ENCODE measurements around the gene SEC24D.

The SEC24D gene

DNA sequence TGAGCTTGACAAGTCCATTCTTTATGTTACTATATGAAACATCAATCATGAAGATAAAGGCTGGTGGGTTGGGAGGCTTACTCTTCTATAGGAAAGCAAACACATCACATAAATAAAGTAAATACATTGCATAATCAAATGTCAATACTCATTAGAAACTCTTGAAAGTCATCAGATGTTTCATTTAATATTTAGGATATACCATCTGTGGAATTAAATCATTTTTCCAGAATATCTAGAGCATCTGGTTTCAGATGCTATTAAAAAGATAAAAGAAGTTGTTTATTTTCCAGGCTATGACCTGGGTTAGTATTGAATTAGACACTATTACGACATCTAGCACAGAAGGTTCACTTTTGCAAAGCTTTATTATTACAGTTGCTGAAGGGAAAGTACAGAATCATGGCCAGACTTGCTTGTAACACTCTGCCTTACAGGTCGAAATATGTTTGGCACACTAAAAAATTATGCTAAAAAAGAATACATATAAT lies 78.1 kb downstream of the SEC24D start:
- Histone ChIP-seq H3K4me3 (no peak overlapping the region), H3K27ac (peak overlapping the region; percentile 63 to 67)
- DNase-seq (ENCODE audit: low spot score): no peak
- TF ChIP-seq, protein P1, sequence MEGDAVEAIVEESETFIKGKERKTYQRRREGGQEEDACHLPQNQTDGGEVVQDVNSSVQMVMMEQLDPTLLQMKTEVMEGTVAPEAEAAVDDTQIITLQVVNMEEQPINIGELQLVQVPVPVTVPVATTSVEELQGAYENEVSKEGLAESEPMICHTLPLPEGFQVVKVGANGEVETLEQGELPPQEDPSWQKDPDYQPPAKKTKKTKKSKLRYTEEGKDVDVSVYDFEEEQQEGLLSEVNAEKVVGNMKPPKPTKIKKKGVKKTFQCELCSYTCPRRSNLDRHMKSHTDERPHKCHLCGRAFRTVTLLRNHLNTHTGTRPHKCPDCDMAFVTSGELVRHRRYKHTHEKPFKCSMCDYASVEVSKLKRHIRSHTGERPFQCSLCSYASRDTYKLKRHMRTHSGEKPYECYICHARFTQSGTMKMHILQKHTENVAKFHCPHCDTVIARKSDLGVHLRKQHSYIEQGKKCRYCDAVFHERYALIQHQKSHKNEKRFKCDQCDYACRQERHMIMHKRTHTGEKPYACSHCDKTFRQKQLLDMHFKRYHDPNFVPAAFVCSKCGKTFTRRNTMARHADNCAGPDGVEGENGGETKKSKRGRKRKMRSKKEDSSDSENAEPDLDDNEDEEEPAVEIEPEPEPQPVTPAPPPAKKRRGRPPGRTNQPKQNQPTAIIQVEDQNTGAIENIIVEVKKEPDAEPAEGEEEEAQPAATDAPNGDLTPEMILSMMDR (IDR thresholded peaks at IDR 0.05): no peak

DNA sequence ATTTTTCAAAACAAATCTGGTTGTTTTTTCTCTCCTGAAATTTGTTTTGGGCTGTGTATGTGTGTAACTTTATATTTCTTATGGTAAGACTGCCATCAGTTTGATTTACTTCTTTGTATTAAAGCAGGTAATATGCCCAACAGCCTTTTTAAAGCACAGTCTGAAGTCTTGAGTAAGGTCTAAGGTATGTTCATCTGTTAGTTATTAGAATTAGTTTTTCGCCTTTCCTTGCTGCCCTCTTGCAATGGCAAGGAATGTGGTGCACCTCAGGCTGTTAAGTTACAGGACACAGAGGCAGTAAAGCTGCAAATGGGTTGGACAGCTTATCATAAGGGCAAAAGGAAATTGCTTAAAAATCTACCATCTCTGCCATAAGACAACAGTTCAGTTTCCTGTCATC lies 79.0 kb downstream of the SEC24D start:
- DNase-seq (ENCODE audit: low spot score): no peak
- Histone ChIP-seq H3K4me3 (no peak overlapping the region), H3K27ac (peak overlapping the region; percentile 63 to 67)
- TF ChIP-seq, protein P1 (IDR thresholded peaks at IDR 0.05): no peak

DNA sequence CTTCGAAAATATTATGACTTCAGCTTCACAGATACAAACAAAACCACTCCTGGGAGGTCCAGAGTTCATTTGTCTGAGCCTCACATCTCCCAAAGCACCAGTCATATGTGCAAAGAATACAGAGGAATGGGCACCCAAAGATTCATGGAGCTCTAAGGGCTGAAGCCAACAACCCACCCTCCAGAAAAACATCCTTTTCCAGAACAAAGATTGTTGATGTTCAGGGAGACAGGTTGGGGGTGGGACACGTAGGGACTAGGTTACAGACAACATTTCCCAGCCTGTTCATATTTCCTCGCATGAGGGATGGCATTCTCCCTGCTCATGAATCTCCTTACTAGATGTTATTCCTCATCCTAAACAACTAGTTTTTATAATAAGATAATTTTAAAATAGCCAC lies 79.5 kb downstream of the SEC24D start:
- Histone ChIP-seq H3K27ac (peak overlapping the region; percentile 60 to 63), H3K4me3 (no peak overlapping the region)
- no peak for DNase-seq (ENCODE audit: low spot score)
- TF ChIP-seq, protein P1 (IDR thresholded peaks at IDR 0.05): no peak

DNA sequence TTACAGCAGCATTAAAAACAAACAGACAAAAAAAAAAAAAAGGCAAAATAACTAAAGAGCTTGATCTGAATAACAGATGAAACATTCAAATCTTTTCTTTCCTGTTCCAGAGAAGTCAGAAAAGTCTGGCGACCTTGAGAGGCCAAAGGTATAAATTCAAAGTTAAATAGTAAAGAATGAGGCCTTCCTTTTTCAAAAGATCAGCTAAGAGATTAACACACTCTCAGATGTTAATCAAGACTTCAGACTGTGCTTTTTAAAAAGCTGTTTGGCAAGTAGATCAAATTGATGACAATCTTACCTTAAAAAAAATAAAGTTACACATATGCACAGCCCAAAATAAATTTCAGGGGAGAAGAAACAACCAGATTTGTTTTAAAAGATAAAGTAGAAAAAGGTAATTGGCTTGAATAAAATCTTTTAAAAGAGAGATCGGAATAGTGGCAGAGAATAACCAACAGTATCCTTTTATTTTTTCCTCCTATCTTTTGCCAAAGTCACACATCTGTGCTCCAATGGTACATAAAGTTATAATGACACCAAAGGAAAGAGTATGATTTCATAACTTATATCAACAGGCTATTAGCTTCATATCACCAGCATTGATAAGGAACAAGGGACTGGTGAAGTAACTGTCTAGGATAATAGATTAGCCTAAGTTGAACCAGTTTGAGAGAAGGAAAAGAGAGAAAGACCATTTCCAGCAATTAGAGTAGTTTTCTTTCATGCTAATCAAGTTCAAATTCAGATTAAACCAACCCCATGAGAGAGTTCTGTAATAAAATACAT lies 80.3 kb downstream of the SEC24D start:
- Histone ChIP-seq H3K27ac (peak overlapping the region; percentile 60 to 63), H3K4me3 (no peak overlapping the region)
- TF ChIP-seq, protein P1 (IDR thresholded peaks at IDR 0.05): no peak
- DNase-seq (ENCODE audit: low spot score): no peak

DNA sequence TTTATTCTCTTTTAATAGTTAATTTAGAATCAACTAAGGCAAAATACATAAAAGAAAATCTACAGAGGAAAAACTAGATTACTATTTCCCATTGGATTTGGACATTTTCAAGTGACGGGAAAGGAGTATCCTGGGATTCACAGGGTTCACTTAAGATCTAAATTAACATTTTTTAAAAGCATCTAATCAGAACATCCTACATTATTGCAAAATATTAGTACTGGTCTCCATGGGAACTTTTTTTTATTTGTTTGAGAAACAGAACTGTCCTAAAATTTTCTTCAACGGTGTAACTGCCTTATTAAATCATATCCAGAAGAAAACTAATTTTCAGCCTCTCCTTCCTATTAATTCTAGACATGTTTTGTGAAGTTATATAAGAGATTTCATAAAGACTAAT lies 81.0 kb downstream of the SEC24D start:
- TF ChIP-seq, protein P1 (IDR thresholded peaks at IDR 0.05): no peak

DNA sequence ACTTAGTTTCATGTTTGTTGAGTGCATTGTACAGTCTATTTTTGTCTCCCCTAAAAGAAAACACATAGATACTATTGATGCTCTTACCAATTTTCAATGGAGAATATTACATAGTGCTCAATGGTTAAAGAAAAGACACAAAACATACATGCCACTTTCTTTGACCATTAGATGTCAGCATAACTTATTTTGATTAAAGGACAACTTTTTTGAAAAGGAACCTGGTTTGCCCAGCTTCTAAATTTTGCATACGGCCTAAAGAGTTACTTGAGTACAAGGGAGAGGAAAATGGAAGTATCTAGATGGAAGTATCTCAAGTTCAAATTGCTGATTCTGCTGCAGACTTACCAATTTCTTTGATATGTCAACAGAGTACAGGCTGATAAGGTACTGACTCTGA lies 82.2 kb downstream of the SEC24D start:
- Histone ChIP-seq H3K4me3 (no peak overlapping the region), H3K27ac (peak overlapping the region; percentile 23 to 72)
- DNase-seq (ENCODE audit: low spot score): no peak
- TF ChIP-seq, protein P1 (IDR thresholded peaks at IDR 0.05): no peak

More for the DNA sequence above, 81.0 kb downstream of the SEC24D start:
- no peak for DNase-seq (ENCODE audit: low spot score)
- Histone ChIP-seq H3K27ac (peak overlapping the region in 1 of 2 donors; percentile 63), H3K4me3 (no peak overlapping the region)

DNA sequence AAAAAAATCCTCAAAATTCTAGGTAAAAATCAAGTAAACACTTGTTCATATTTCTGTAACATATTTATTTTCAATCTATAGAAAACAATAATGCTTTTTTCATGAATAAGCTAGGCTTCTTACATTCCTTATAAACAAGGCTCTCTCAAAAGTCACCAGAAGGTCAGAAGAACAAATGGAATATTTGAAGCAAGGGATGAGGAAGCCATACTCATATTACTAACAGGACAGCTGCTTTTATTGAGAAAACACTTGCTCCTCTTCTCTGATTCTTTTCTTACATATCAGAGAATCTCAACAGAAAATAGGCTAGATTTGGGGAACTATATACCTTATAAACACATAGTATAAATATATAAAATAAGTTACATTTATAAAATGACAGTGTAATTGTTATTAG lies 82.8 kb downstream of the SEC24D start:
- H3K27ac ChIP-seq: no peak overlapping the region
- no peak overlapping the region for H3K4me3 ChIP-seq
- DNase-seq (ENCODE audit: low spot score): no peak
- TF ChIP-seq, protein P1 (IDR thresholded peaks at IDR 0.05): no peak
